Embryonic facial prominence (tissue), 1 donor: ENCODE data around the gene YWHAQ.

Experiments
- DNase-seq: peaks from one replicate; pipeline ENCODE4 v3.0.0-alpha.2; 2016; ENCODE audit errors: extremely low spot score

Gene YWHAQ

GRCh38 chr2:9655441-9656269 lies 24.9 kb upstream of the YWHAQ start:
- DNase-seq, result no peak

- DNase-seq, result no peak
These were observed 23.8 kb upstream of the YWHAQ start for GRCh38 chr2:9654452-9655100.

GRCh38 chr2:9653485-9654271 lies 22.9 kb upstream of the YWHAQ start:
- no peak for DNase-seq

GRCh38 chr2:9652898-9653479 lies 22.2 kb upstream of the YWHAQ start:
- no peak for DNase-seq

- no peak for DNase-seq
These were observed 21.5 kb upstream of the YWHAQ start for GRCh38 chr2:9652267-9652666.

- DNase-seq, result no peak
These were observed 19.5 kb upstream of the YWHAQ start for GRCh38 chr2:9650119-9650821.

- no peak for DNase-seq
These were observed 18.5 kb upstream of the YWHAQ start for GRCh38 chr2:9649261-9649660.

GRCh38 chr2:9648821-9649220 lies 18.0 kb upstream of the YWHAQ start:
- DNase-seq, result no peak

- no peak for DNase-seq
These were observed 17.1 kb upstream of the YWHAQ start for GRCh38 chr2:9647884-9648283.

- no peak for DNase-seq
These were observed 15.6 kb upstream of the YWHAQ start for GRCh38 chr2:9646196-9647030.

GRCh38 chr2:9644603-9645002 lies 13.8 kb upstream of the YWHAQ start:
- no peak for DNase-seq

GRCh38 chr2:9644021-9644420 lies 13.2 kb upstream of the YWHAQ start:
- no peak for DNase-seq

- DNase-seq, result no peak
These were observed 10.8 kb upstream of the YWHAQ start for GRCh38 chr2:9641641-9642040.

GRCh38 chr2:9640403-9641104 lies 9.8 kb upstream of the YWHAQ start:
- DNase-seq, result no peak

GRCh38 chr2:9639740-9640343 lies 9.0 kb upstream of the YWHAQ start:
- no peak for DNase-seq

- DNase-seq, result no peak
These were observed 8.3 kb upstream of the YWHAQ start for GRCh38 chr2:9639000-9639602.

- no peak for DNase-seq
These were observed 7.7 kb upstream of the YWHAQ start for GRCh38 chr2:9638532-9638931.

GRCh38 chr2:9637330-9637729 lies 6.5 kb upstream of the YWHAQ start:
- DNase-seq, result no peak

- DNase-seq, result no peak
These were observed 3.3 kb upstream of the YWHAQ start for GRCh38 chr2:9634133-9634532.
